Mesothelial cell of epicardium (in vitro differentiated cells): ENCODE measurements around the gene SOX21. TPM values are rescaled to one million over a fixed set of nuclear protein-coding genes. Genes with fewer than 3 reads are reported as not detected.
A peak's percentile ranks its signal among the peaks of the same experiment; 100 is the strongest.

Source experiments
- DNase-seq, 2 experiments: peaks; one replicate each; pipeline ENCODE4 v3.0.0; 2021; ENCODE audit warnings: low spot score in 2 of 2; ENCODE audit not compliant: unreplicated experiment in 2 of 2
- H3K27ac Mint-ChIP-seq: 2 replicates; pipeline ENCODE4 v1.8.0; 2021; ENCODE audit warnings: mixed read lengths
- H3K27me3 Mint-ChIP-seq: 2 replicates; pipeline ENCODE4 v1.8.0; 2021; ENCODE audit warnings: low read depth, mixed read lengths
- H3K36me3 Mint-ChIP-seq: 2 replicates; pipeline ENCODE4 v1.8.0; 2021; ENCODE audit warnings: mixed read lengths
- H3K4me1 Mint-ChIP-seq: 2 replicates; pipeline ENCODE4 v1.8.0; 2021; ENCODE audit warnings: mixed read lengths
- H3K4me3 Mint-ChIP-seq: 2 replicates; pipeline ENCODE4 v1.8.0; 2021; ENCODE audit warnings: mild to moderate bottlenecking, moderate library complexity, mixed read lengths
- H3K9me3 Mint-ChIP-seq: 2 replicates; pipeline ENCODE4 v1.8.0; 2021; ENCODE audit warnings: mixed read lengths
- CTCF ChIP-seq: fragments of 200-600 bp; sonication (generic); IDR thresholded peaks from one replicate; pipeline ENCODE4 v1.5.0; 2021; ENCODE audit warnings: antibody characterized with exemption; ENCODE audit not compliant: unreplicated experiment
- total RNA-seq: library from RNA; stranded (reverse); gene quantifications from 3 replicates; pipeline ENCODE4 v1.2.1, GENCODE V29; 2021

The SOX21 gene
- total RNA-seq, 1 donor from 2014 or later: not detected

GRCh38 chr13:94710881-94711560, 1.3 kb downstream of the SOX21 start:
- Mint-ChIP-seq H3K4me3 (no peak overlapping the region), H3K36me3 (no peaks in the 10 kb centered on the region), H3K27me3 (peaks cover 87% of the 10 kb centered on the region), H3K9me3 (no peaks in the 10 kb centered on the region), H3K4me1 (peaks cover 16% of the 10 kb centered on the region), H3K27ac (no peak overlapping the region)
- peak in 1 of 2 experiments; percentile 46 for DNase-seq
- no peak for TF ChIP-seq CTCF

- peaks cover 16% of the 10 kb centered on the region for H3K4me1 Mint-ChIP-seq
- no peak for DNase-seq
- H3K9me3 Mint-ChIP-seq: no peaks in the 10 kb centered on the region
Observed at GRCh38 chr13:94710065-94710781, 2.1 kb downstream of the SOX21 start.

GRCh38 chr13:94709001-94709834, 3.1 kb downstream of the SOX21 start:
- no peak for TF ChIP-seq CTCF
- H3K4me1 Mint-ChIP-seq: peaks cover 24% of the 10 kb centered on the region

More at GRCh38 chr13:94710065-94710781, 2.1 kb downstream of the SOX21 start:
- H3K36me3 Mint-ChIP-seq: no peaks in the 10 kb centered on the region
- H3K27me3 Mint-ChIP-seq: peaks cover 87% of the 10 kb centered on the region
- no peak overlapping the region for H3K27ac Mint-ChIP-seq
- H3K4me3 Mint-ChIP-seq: peak overlapping the region; percentile 18
- TF ChIP-seq CTCF: no peak

GRCh38 chr13:94708031-94708859, 4.1 kb downstream of the SOX21 start:
- no peak for TF ChIP-seq CTCF
- peak in 1 of 2 experiments; percentile 40 for DNase-seq
- Mint-ChIP-seq H3K27ac (no peak overlapping the region), H3K4me3 (no peak overlapping the region), H3K9me3 (no peaks in the 10 kb centered on the region), H3K4me1 (peaks cover 31% of the 10 kb centered on the region), H3K36me3 (no peaks in the 10 kb centered on the region), H3K27me3 (peaks cover 89% of the 10 kb centered on the region)

More at GRCh38 chr13:94709001-94709834, 3.1 kb downstream of the SOX21 start:
- Mint-ChIP-seq H3K4me3 (no peak overlapping the region), H3K27ac (no peak overlapping the region), H3K9me3 (no peaks in the 10 kb centered on the region), H3K36me3 (no peaks in the 10 kb centered on the region), H3K27me3 (peaks cover 88% of the 10 kb centered on the region)
- no peak for DNase-seq

GRCh38 chr13:94707400-94708021, 4.8 kb downstream of the SOX21 start:
- H3K9me3 Mint-ChIP-seq: no peaks in the 10 kb centered on the region
- no peak overlapping the region for H3K4me3 Mint-ChIP-seq
- H3K36me3 Mint-ChIP-seq: no peaks in the 10 kb centered on the region
- no peak for TF ChIP-seq CTCF
- peaks cover 93% of the 10 kb centered on the region for H3K27me3 Mint-ChIP-seq
- H3K27ac Mint-ChIP-seq: no peak overlapping the region
- peaks cover 32% of the 10 kb centered on the region for H3K4me1 Mint-ChIP-seq
- DNase-seq: peak in 1 of 2 experiments; percentile 42
